ENCODE data around the gene LRRC14B. TPM values are rescaled to one million over a fixed set of nuclear protein-coding genes. Genes with fewer than 3 reads are reported as not detected.
A peak's percentile ranks its signal among the peaks of the same experiment; 100 is the strongest.

The LRRC14B gene
- total and polyA plus RNA-seq, 2 of the 13 experiments (the other 11 are each of a cell fraction or from before 2014, with no cell fraction given), result not detected

DNA sequence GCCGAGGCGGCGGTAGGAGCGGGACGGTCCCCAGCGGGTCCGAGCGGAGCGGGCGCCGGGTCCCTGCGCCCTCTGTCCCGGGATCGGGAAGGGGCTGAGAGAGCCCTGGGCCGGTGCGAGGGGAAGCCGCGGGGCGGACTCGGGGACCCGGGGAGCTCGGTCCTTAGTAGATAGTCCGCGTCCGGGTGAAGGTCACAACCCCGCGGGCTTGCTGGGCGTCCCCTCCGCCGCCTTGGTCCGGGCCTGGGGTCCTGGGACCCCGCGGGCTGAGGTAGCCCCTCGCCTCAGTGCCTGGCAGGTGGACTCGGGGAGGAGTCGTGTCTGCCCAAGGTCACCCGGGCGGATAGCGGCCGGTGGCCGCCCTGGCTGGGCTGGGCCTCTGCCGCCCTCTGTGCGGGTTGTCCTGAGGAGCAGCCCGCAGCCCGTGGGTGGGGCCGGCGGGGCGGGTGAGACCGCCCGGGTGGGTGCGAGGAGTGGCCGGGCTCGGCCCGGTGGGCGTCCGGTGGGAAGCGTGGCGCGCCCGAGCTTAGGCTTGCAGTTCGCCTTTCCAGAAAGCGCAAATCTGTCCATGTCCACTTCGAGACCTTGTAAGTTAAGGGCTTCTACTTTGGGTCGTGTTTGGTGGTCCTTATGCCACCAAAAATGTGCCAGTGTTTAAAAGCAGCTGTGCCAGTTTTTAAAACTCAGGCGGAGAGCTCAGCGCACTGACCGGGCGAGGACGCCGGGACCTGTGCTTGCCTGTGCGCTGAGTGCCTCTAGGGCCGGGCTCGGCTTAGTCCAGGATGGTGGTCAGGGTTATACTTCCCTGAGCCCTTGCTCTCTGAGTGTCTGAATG, 27.4 kb downstream of the LRRC14B start (continued):
- peak; percentile 83 for TF ChIP-seq UBTF (CRISPR knock-in tag; IDR thresholded peaks at IDR 0.05)
- no peak for TF ChIP-seq BCL6 (CRISPR knock-in tag; IDR thresholded peaks at IDR 0.05)
- no peak for TF ChIP-seq ZNF12 (CRISPR knock-in tag; IDR thresholded peaks at IDR 0.05)
- TF ChIP-seq MAFK (conservative IDR thresholded peaks at IDR 0.05 in 1 of 2, IDR thresholded peaks at IDR 0.05 in 1 of 2; ENCODE audit: low read length in 2 of 2), result no peak
- no peak for TF ChIP-seq ZNF350 (CRISPR knock-in tag; IDR thresholded peaks at IDR 0.05; ENCODE audit: borderline replicate concordance, low read depth)
- no peak for TF ChIP-seq ZNF33A (CRISPR knock-in tag; IDR thresholded peaks at IDR 0.05; ENCODE audit: borderline replicate concordance)
- TF ChIP-seq, protein P1, sequence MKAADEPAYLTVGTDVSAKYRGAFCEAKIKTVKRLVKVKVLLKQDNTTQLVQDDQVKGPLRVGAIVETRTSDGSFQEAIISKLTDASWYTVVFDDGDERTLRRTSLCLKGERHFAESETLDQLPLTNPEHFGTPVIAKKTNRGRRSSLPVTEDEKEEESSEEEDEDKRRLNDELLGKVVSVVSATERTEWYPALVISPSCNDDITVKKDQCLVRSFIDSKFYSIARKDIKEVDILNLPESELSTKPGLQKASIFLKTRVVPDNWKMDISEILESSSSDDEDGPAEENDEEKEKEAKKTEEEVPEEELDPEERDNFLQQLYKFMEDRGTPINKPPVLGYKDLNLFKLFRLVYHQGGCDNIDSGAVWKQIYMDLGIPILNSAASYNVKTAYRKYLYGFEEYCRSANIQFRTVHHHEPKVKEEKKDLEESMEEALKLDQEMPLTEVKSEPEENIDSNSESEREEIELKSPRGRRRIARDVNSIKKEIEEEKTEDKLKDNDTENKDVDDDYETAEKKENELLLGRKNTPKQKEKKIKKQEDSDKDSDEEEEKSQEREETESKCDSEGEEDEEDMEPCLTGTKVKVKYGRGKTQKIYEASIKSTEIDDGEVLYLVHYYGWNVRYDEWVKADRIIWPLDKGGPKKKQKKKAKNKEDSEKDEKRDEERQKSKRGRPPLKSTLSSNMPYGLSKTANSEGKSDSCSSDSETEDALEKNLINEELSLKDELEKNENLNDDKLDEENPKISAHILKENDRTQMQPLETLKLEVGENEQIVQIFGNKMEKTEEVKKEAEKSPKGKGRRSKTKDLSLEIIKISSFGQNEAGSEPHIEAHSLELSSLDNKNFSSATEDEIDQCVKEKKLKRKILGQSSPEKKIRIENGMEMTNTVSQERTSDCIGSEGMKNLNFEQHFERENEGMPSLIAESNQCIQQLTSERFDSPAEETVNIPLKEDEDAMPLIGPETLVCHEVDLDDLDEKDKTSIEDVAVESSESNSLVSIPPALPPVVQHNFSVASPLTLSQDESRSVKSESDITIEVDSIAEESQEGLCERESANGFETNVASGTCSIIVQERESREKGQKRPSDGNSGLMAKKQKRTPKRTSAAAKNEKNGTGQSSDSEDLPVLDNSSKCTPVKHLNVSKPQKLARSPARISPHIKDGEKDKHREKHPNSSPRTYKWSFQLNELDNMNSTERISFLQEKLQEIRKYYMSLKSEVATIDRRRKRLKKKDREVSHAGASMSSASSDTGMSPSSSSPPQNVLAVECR (CRISPR knock-in tag; IDR thresholded peaks at IDR 0.05; ENCODE audit: borderline replicate concordance), result peak; percentile 55; the same call in 1 of the 2 replicates
- TF ChIP-seq, protein P2, sequence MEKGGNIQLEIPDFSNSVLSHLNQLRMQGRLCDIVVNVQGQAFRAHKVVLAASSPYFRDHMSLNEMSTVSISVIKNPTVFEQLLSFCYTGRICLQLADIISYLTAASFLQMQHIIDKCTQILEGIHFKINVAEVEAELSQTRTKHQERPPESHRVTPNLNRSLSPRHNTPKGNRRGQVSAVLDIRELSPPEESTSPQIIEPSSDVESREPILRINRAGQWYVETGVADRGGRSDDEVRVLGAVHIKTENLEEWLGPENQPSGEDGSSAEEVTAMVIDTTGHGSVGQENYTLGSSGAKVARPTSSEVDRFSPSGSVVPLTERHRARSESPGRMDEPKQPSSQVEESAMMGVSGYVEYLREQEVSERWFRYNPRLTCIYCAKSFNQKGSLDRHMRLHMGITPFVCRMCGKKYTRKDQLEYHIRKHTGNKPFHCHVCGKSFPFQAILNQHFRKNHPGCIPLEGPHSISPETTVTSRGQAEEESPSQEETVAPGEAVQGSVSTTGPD (CRISPR knock-in tag; IDR thresholded peaks at IDR 0.05), result no peak
- TF ChIP-seq ZNF546 (CRISPR knock-in tag; conservative IDR thresholded peaks at IDR 0.05), result 0 out of 2 replicates have a peak, but pooled peaks have one; percentile 27
- peak; percentile 46; the same call in 1 of the 2 replicates for TF ChIP-seq ZBTB7B (CRISPR knock-in tag; IDR thresholded peaks at IDR 0.05)
- no peak for TF ChIP-seq ZEB1 (IDR thresholded peaks at IDR 0.05; ENCODE audit: insufficient replicate concordance, low read depth)
- no peak for TF ChIP-seq GATAD1 (CRISPR knock-in tag; IDR thresholded peaks at IDR 0.05)
- TF ChIP-seq ZSCAN22 (CRISPR knock-in tag; IDR thresholded peaks at IDR 0.05), result no peak
- no peak for TF ChIP-seq STAG1 (CRISPR knock-in tag; IDR thresholded peaks at IDR 0.05)
- TF ChIP-seq ZNF329 (CRISPR knock-in tag; IDR thresholded peaks at IDR 0.05; ENCODE audit: low read depth), result 0 out of 2 replicates have a peak, but pooled peaks have one; percentile 31
- TF ChIP-seq ARNTL (CRISPR knock-in tag; IDR thresholded peaks at IDR 0.05), result peak; percentile 36; the same call in 1 of the 2 replicates
- TF ChIP-seq, protein P3, sequence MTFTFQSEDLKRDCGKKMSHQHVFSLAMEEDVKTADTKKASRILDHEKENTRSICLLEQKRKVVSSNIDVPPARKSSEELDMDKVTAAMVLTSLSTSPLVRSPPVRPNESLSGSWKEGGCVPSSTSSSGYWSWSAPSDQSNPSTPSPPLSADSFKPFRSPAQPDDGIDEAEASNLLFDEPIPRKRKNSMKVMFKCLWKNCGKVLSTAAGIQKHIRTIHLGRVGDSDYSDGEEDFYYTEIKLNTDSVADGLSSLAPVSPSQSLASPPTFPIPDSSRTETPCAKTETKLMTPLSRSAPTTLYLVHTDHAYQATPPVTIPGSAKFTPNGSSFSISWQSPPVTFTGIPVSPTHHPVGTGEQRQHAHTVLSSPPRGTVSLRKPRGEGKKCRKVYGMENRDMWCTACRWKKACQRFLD (CRISPR knock-in tag; IDR thresholded peaks at IDR 0.05; ENCODE audit: borderline replicate concordance), result no peak
- TF ChIP-seq ASH2L (IDR thresholded peaks at IDR 0.05; ENCODE audit: insufficient read length, low read depth, low read length), result peak; percentile 50
- no peak for TF ChIP-seq PAF1 (CRISPR knock-in tag; IDR thresholded peaks at IDR 0.05)
- no peak for TF ChIP-seq ZNF253 (CRISPR knock-in tag; IDR thresholded peaks at IDR 0.05; ENCODE audit: borderline replicate concordance)
